ENCODE data around the gene CTCF.

DNA sequence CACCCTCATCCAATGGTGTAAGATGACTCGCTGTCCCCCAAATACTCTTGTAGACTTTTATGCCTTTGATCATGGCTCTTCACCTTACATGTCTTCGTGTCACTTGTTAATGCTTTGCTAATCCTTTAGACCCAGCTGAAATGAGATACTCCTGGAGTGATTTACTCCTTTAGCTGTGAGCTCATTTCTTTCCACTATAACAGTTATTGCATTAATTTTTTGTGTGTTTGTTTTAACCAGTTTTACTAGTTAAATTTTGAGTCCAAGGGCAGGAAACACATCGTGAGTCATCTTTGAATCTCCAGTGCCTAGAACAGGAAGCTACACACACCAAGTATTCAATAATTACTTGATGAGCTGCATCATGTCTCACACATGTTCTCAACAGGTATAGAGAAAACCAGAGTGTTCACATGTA lies 6.5 kb upstream of the CTCF start:
- TF ChIP-seq, protein P1, sequence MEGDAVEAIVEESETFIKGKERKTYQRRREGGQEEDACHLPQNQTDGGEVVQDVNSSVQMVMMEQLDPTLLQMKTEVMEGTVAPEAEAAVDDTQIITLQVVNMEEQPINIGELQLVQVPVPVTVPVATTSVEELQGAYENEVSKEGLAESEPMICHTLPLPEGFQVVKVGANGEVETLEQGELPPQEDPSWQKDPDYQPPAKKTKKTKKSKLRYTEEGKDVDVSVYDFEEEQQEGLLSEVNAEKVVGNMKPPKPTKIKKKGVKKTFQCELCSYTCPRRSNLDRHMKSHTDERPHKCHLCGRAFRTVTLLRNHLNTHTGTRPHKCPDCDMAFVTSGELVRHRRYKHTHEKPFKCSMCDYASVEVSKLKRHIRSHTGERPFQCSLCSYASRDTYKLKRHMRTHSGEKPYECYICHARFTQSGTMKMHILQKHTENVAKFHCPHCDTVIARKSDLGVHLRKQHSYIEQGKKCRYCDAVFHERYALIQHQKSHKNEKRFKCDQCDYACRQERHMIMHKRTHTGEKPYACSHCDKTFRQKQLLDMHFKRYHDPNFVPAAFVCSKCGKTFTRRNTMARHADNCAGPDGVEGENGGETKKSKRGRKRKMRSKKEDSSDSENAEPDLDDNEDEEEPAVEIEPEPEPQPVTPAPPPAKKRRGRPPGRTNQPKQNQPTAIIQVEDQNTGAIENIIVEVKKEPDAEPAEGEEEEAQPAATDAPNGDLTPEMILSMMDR (IDR thresholded peaks at IDR 0.05 in 2 of 3, conservative IDR thresholded peaks at IDR 0.05 in 1 of 3; ENCODE audit: control insufficient read depth in 2 of 3, extremely low read depth in 1 of 3, insufficient read depth in 1 of 3, low read depth in 3 of 3, low read length in 3 of 3): no peak
- TF ChIP-seq BCLAF1 (IDR thresholded peaks at IDR 0.05) (no peak), POLR2A (IDR thresholded peaks at IDR 0.05; ENCODE audit: low read depth, low read length) (no peak)
